ENCODE measurements around the gene TTI1. TPM values are rescaled to one million over a fixed set of nuclear protein-coding genes. Genes with fewer than 3 reads are reported as not detected.

TTI1 gene
- total RNA-seq, 1 experiment from 2014 or later, result 37.4 TPM

DNA sequence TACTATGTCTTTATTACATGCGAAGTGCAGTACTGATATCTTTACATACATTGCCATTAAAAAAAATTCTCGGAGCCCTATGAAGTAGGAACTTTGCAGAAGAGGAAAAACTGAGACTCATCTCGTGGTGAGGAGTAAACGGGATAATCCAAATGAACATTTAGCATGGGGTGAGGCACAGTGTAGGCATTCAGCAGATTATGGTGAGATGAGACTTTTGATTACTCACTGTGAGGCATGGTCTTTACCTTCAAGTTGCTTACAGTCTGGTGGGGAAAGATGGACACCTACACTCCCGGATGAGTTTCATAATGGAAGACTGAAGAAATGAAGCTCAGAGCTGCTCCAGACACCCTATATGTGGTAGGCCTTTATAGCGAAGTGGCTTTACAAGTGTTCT is 1.7 kb upstream of the TTI1 start:
- no peak overlapping the region for H3T11ph ChIP-seq (ENCODE audit: low read length)
- no CpG with 5 or more reads among the region's 6 CpGs for WGBS (ENCODE audit: extremely low coverage, insufficient read length, low lambda C conversion rate)
- peaks cover 27% of the 10 kb centered on the region; the same call in 1 of the 2 replicates for H3K79me2 ChIP-seq (ENCODE audit: insufficient read depth, low read length)
- H2AK5ac ChIP-seq (ENCODE audit: insufficient read length, low read length), result no peak overlapping the region
- H2BK120ac ChIP-seq (ENCODE audit: low read depth, low read length, poor library complexity, severe bottlenecking), result no peak overlapping the region
- no peaks in the 10 kb centered on the region; the same call in 1 of the 2 replicates for H3K4me1 ChIP-seq (ENCODE audit: insufficient read depth, low read length)
- Mint-ChIP-seq H3K36me3 (ENCODE audit: insufficient read depth in 1 of 3, low read depth in 3 of 3) (peaks cover 19 to 36% (median 29%) of the 10 kb centered on the region in 3 experiments), H3K27me3 (ENCODE audit: low read depth) (no peaks in the 10 kb centered on the region), H3K4me1 (peaks cover 32 to 40% of the 10 kb centered on the region in 2 experiments), H3K9me3 (peaks cover 0 to 1% of the 10 kb centered on the region in 2 experiments; a peak in 3 of 5 replicates), H3K4me3 (peak overlapping the region; percentile 96 to 97), H3K27ac (peak overlapping the region in 2 of 3 experiments; percentile 11 to 99; a peak in 1 of 7 replicates)
- H4K91ac ChIP-seq (ENCODE audit: insufficient read length, low read depth, low read length), result no peak overlapping the region
- H3K9ac ChIP-seq (ENCODE audit: extremely low read depth, insufficient read length, low read length), result no peak overlapping the region
- H3K23ac ChIP-seq (ENCODE audit: insufficient read length, low read depth, low read length), result no peak overlapping the region
- no peak for DNase-seq
- no peak overlapping the region for H3K14ac ChIP-seq (ENCODE audit: insufficient read depth, low read length)
- no peaks in the 10 kb centered on the region for H3K27me3 ChIP-seq (ENCODE audit: insufficient read depth, low read length)
- H3K18ac ChIP-seq (ENCODE audit: insufficient read length, low read depth, low read length), result no peak overlapping the region
- H3K27ac ChIP-seq (ENCODE audit: insufficient read length, low read depth, low read length), result no peak overlapping the region
- no peak overlapping the region for H2BK12ac ChIP-seq (ENCODE audit: insufficient read length, low read depth, low read length)
- H4K5ac ChIP-seq (ENCODE audit: insufficient read length, low read depth, low read length), result no peak overlapping the region
- peak overlapping the region; percentile 74 for H3K4me2 ChIP-seq (ENCODE audit: insufficient read depth, insufficient read length, low read length)
- H2BK15ac ChIP-seq (ENCODE audit: low read depth, low read length), result no peak overlapping the region
- H3K9me3 ChIP-seq (ENCODE audit: control insufficient read depth, low read depth, low read length), result no peaks in the 10 kb centered on the region
- no peak for TF ChIP-seq CTCF (conservative IDR thresholded peaks at IDR 0.05)
- H3K4ac ChIP-seq (ENCODE audit: low read depth, low read length), result no peak overlapping the region
- H2BK5ac ChIP-seq (ENCODE audit: insufficient read length, low read length), result no peak overlapping the region
- peaks cover 11% of the 10 kb centered on the region for H3K23me2 ChIP-seq (ENCODE audit: insufficient read length, low read depth, low read length, poor library complexity, severe bottlenecking)
- H4K20me1 ChIP-seq (ENCODE audit: control insufficient read depth, insufficient read depth, insufficient read length), result no peaks in the 10 kb centered on the region
- H2BK20ac ChIP-seq (ENCODE audit: low read depth, low read length, poor library complexity, severe bottlenecking), result no peak overlapping the region
- H2AFZ ChIP-seq (ENCODE audit: low read length), result no peak overlapping the region
- peaks cover 19% of the 10 kb centered on the region for H3K79me1 ChIP-seq (ENCODE audit: insufficient read depth, low read depth, low read length, poor library complexity, severe bottlenecking)
- H3K56ac ChIP-seq (ENCODE audit: insufficient read length, low read depth, low read length), result no peak overlapping the region
- H4K8ac ChIP-seq (replicated peaks; ENCODE audit: insufficient read length, low read depth, low read length), result no peak overlapping the region

Data from H9 (cell line).